Activated naive CD4-positive, alpha-beta T cell treated with anti-CD3 and anti-CD28 coated beads for 36 hours (primary cell): ENCODE results near the gene WRAP73. TPM values are rescaled to one million over a fixed set of nuclear protein-coding genes. Genes with fewer than 3 reads are reported as not detected.

ENCODE experiments used
- CTCF ChIA-PET: fragments of 350-600 bp; sonication (Branson Sonifier 250); formaldehyde crosslinking; loops from one replicate; lab custom pipeline; 2021; ENCODE audit warnings: antibody characterized with exemption; lab: Charles Lee
- DNase-seq: peaks from one replicate; pipeline ENCODE4 v3.0.0-alpha.2; 2020
- H3K27ac Mint-ChIP-seq: one replicate; pipeline ENCODE4 v1.8.0; 2021; ENCODE audit warnings: mild to moderate bottlenecking, mixed read lengths
- H3K27me3 Mint-ChIP-seq: one replicate; pipeline ENCODE4 v1.8.0; 2021; ENCODE audit warnings: low read depth, mixed read lengths
- H3K36me3 Mint-ChIP-seq: one replicate; pipeline ENCODE4 v1.8.0; 2021; ENCODE audit warnings: low read depth, mixed read lengths
- H3K4me1 Mint-ChIP-seq: one replicate; pipeline ENCODE4 v1.8.0; 2021; ENCODE audit warnings: low read depth, mixed read lengths
- H3K4me3 Mint-ChIP-seq: one replicate; pipeline ENCODE4 v1.8.0; 2021; ENCODE audit warnings: mild to moderate bottlenecking, moderate library complexity, mixed read lengths
- H3K9me3 Mint-ChIP-seq: one replicate; pipeline ENCODE4 v1.8.0; 2021; ENCODE audit warnings: mixed read lengths
- intact Hi-C: fragments of 100-400 bp; cut with micrococcal nuclease; formaldehyde crosslinking; loops from one replicate; pipeline ENCODE4 v1.15.1; 2023
- total RNA-seq, 2 experiments: library from RNA; stranded (reverse); gene quantifications; one replicate each; pipeline ENCODE4 v1.2.3, GENCODE V29; 2021

WRAP73 gene
- total RNA-seq, 2 experiments from 2014 or later, result 32.4 to 35.4 TPM

- Mint-ChIP-seq H3K27ac (no peak overlapping the region), H3K9me3 (no peaks in the 10 kb centered on the region), H3K4me3 (no peak overlapping the region), H3K4me1 (no peaks in the 10 kb centered on the region), H3K36me3 (no peaks in the 10 kb centered on the region), H3K27me3 (peaks cover 10% of the 10 kb centered on the region)
- DNase-seq, result no peak
- CTCF ChIA-PET, result no interaction called here
- intact Hi-C loops, result no loop called here
These were observed 20.9 kb upstream of the WRAP73 start for GRCh38 chr1:3670823-3671265.

GRCh38 chr1:3669971-3670431, 20.1 kb upstream of the WRAP73 start:
- Mint-ChIP-seq H3K9me3 (no peaks in the 10 kb centered on the region), H3K27ac (no peak overlapping the region), H3K4me3 (no peak overlapping the region), H3K36me3 (no peaks in the 10 kb centered on the region), H3K27me3 (peaks cover 10% of the 10 kb centered on the region), H3K4me1 (no peaks in the 10 kb centered on the region)
- no peak for DNase-seq
- CTCF ChIA-PET, result no interaction called here
- intact Hi-C loops, result no loop called here

GRCh38 chr1:3669421-3669821, 19.5 kb upstream of the WRAP73 start:
- Mint-ChIP-seq H3K9me3 (no peaks in the 10 kb centered on the region), H3K4me1 (no peaks in the 10 kb centered on the region), H3K27ac (no peak overlapping the region), H3K27me3 (peaks cover 10% of the 10 kb centered on the region), H3K36me3 (no peaks in the 10 kb centered on the region), H3K4me3 (no peak overlapping the region)
- DNase-seq, result no peak
- intact Hi-C loops, result no loop called here
- CTCF ChIA-PET, result no interaction called here

GRCh38 chr1:3668585-3669300, 18.8 kb upstream of the WRAP73 start:
- H3K4me1 Mint-ChIP-seq, result no peaks in the 10 kb centered on the region
- no peak for DNase-seq
- no peak overlapping the region for H3K27ac Mint-ChIP-seq
- intact Hi-C loops, result no loop called here
- no peaks in the 10 kb centered on the region for H3K36me3 Mint-ChIP-seq
- peaks cover 10% of the 10 kb centered on the region for H3K27me3 Mint-ChIP-seq
- H3K4me3 Mint-ChIP-seq, result no peak overlapping the region
- no peaks in the 10 kb centered on the region for H3K9me3 Mint-ChIP-seq
- CTCF ChIA-PET, result no interaction called here

- Mint-ChIP-seq H3K9me3 (no peaks in the 10 kb centered on the region), H3K27me3 (peaks cover 10% of the 10 kb centered on the region), H3K4me1 (no peaks in the 10 kb centered on the region), H3K4me3 (no peak overlapping the region), H3K27ac (no peak overlapping the region), H3K36me3 (no peaks in the 10 kb centered on the region)
- CTCF ChIA-PET, result interaction anchor here (0.6 kb wide), 1 partner anchor 1615 kb away, joined by 4 read pairs; no protein-coding TSS in a partner anchor
- intact Hi-C loops, result no loop called here
- DNase-seq, result no peak
These were observed 18.2 kb upstream of the WRAP73 start for GRCh38 chr1:3668148-3668547.

GRCh38 chr1:3664700-3665375, 14.9 kb upstream of the WRAP73 start:
- H3K36me3 Mint-ChIP-seq, result no peaks in the 10 kb centered on the region

GRCh38 chr1:3663999-3664699, 14.2 kb upstream of the WRAP73 start:
- H3K36me3 Mint-ChIP-seq, result no peaks in the 10 kb centered on the region
- H3K4me3 Mint-ChIP-seq, result no peak overlapping the region
- peaks cover 15% of the 10 kb centered on the region for H3K27me3 Mint-ChIP-seq
- intact Hi-C loops, result no loop called here
- no peak for DNase-seq
- H3K27ac Mint-ChIP-seq, result no peak overlapping the region
- no peaks in the 10 kb centered on the region for H3K9me3 Mint-ChIP-seq
- no peaks in the 10 kb centered on the region for H3K4me1 Mint-ChIP-seq
- CTCF ChIA-PET, result no interaction called here

More at GRCh38 chr1:3664700-3665375, 14.9 kb upstream of the WRAP73 start:
- intact Hi-C loops, result no loop called here
- Mint-ChIP-seq H3K4me1 (no peaks in the 10 kb centered on the region), H3K27ac (no peak overlapping the region), H3K4me3 (no peak overlapping the region), H3K27me3 (peaks cover 13% of the 10 kb centered on the region), H3K9me3 (no peaks in the 10 kb centered on the region)
- no peak for DNase-seq
- CTCF ChIA-PET, result no interaction called here

GRCh38 chr1:3662080-3662671, 12.3 kb upstream of the WRAP73 start:
- Mint-ChIP-seq H3K27me3 (peaks cover 17% of the 10 kb centered on the region), H3K36me3 (no peaks in the 10 kb centered on the region), H3K4me3 (no peak overlapping the region), H3K4me1 (no peaks in the 10 kb centered on the region), H3K27ac (no peak overlapping the region), H3K9me3 (no peaks in the 10 kb centered on the region)
- intact Hi-C loops, result no loop called here
- CTCF ChIA-PET, result no interaction called here
- no peak for DNase-seq

- H3K9me3 Mint-ChIP-seq, result no peaks in the 10 kb centered on the region
- no peak overlapping the region for H3K27ac Mint-ChIP-seq
- no peak for DNase-seq
- no peaks in the 10 kb centered on the region for H3K36me3 Mint-ChIP-seq
- CTCF ChIA-PET, result no interaction called here
- intact Hi-C loops, result no loop called here
- H3K4me3 Mint-ChIP-seq, result no peak overlapping the region
- H3K4me1 Mint-ChIP-seq, result no peaks in the 10 kb centered on the region
- H3K27me3 Mint-ChIP-seq, result peaks cover 16% of the 10 kb centered on the region
These were observed 11.7 kb upstream of the WRAP73 start for GRCh38 chr1:3661631-3662030.

GRCh38 chr1:3660704-3661103, 10.8 kb upstream of the WRAP73 start:
- intact Hi-C loops, result no loop called here
- DNase-seq, result no peak
- CTCF ChIA-PET, result no interaction called here
- H3K4me3 Mint-ChIP-seq, result no peak overlapping the region
- no peaks in the 10 kb centered on the region for H3K36me3 Mint-ChIP-seq
- H3K4me1 Mint-ChIP-seq, result no peaks in the 10 kb centered on the region
- H3K27ac Mint-ChIP-seq, result no peak overlapping the region
- no peaks in the 10 kb centered on the region for H3K9me3 Mint-ChIP-seq
- peaks cover 18% of the 10 kb centered on the region for H3K27me3 Mint-ChIP-seq

- no peaks in the 10 kb centered on the region for H3K9me3 Mint-ChIP-seq
- H3K27me3 Mint-ChIP-seq, result peaks cover 30% of the 10 kb centered on the region
- no peaks in the 10 kb centered on the region for H3K4me1 Mint-ChIP-seq
- no peak for DNase-seq
- no peak overlapping the region for H3K4me3 Mint-ChIP-seq
- intact Hi-C loops, result no loop called here
- H3K36me3 Mint-ChIP-seq, result no peaks in the 10 kb centered on the region
- no peak overlapping the region for H3K27ac Mint-ChIP-seq
- CTCF ChIA-PET, result no interaction called here
These were observed 9.2 kb upstream of the WRAP73 start for GRCh38 chr1:3659093-3659492.

GRCh38 chr1:3658231-3658615, 8.3 kb upstream of the WRAP73 start:
- intact Hi-C loops, result no loop called here
- Mint-ChIP-seq H3K27me3 (peaks cover 39% of the 10 kb centered on the region), H3K4me1 (no peaks in the 10 kb centered on the region), H3K9me3 (no peaks in the 10 kb centered on the region), H3K27ac (no peak overlapping the region), H3K36me3 (no peaks in the 10 kb centered on the region), H3K4me3 (no peak overlapping the region)
- CTCF ChIA-PET, result no interaction called here
- no peak for DNase-seq
